ENCODE data around the gene ZNF296.

ZNF296 gene

GRCh38 chr19:45076851-45077730, 813 bp upstream of the ZNF296 start:
- Histone ChIP-seq H3K27me3 (no peaks in the 10 kb centered on the region), H3K4me3 (peak overlapping the region; percentile 91), H3K27ac (peak overlapping the region; percentile 96), H3K4me1 (peaks cover 77% of the 10 kb centered on the region), H3K36me3 (peaks cover 38% of the 10 kb centered on the region), H4K20me1 (peaks cover 55% of the 10 kb centered on the region), H3K9ac (peak overlapping the region; percentile 96), H3K9me3 (no peaks in the 10 kb centered on the region), H3K4me2 (peak overlapping the region; percentile 98)
- TF ChIP-seq Cebpa-rat (IDR thresholded peaks at IDR 0.05) = no peak

- peaks cover 44% of the 10 kb centered on the region for H3K36me3 ChIP-seq
- peak overlapping the region; percentile 91 for H3K4me3 ChIP-seq
- peak overlapping the region; percentile 96 for H3K9ac ChIP-seq
- H3K27me3 ChIP-seq = no peaks in the 10 kb centered on the region
- H3K27ac ChIP-seq = peak overlapping the region; percentile 96
- H3K4me2 ChIP-seq = peak overlapping the region; percentile 98
- no peaks in the 10 kb centered on the region for H3K9me3 ChIP-seq
- peaks cover 55% of the 10 kb centered on the region for H4K20me1 ChIP-seq
- H3K4me1 ChIP-seq = peaks cover 68% of the 10 kb centered on the region
- TF ChIP-seq Cebpa-rat (IDR thresholded peaks at IDR 0.05) = no peak
Observed at GRCh38 chr19:45075301-45076028, 813 bp downstream of the ZNF296 start.

DNA sequence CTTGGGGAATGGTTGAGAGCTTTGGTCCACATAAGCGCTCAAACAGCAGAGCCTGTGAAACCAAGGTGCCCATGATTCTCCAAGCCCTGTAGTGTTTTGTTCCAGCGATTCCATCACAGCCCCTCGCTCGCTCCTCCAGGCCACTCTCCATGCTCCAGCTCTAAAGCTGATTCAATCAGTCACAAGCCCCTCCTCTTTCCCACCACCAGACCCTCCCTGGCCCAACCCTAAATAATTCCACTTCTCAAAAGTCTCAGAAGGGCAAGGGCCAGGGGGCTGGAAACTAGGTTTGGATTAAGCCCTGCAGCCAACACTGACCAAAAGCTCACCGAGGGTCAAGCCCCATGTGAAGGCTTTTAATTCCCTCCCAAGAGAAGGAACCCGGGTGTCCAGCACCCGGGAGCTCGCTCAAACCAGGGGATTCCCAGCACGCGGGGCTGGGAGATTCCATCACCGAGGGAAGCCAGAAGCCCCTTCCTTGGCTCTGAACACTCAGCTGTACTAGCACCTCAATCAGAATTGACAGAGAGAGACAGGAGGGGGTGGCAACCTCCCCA, 1.5 kb downstream of the ZNF296 start:
- no peaks in the 10 kb centered on the region for H3K27me3 ChIP-seq
- peak overlapping the region; percentile 73 for H3K9ac ChIP-seq
- peaks cover 55% of the 10 kb centered on the region for H4K20me1 ChIP-seq
- peak overlapping the region; percentile 72 for H3K27ac ChIP-seq
- peaks cover 65% of the 10 kb centered on the region for H3K4me1 ChIP-seq
- H3K4me2 ChIP-seq = peak overlapping the region; percentile 97
- no peak for TF ChIP-seq Cebpa-rat (IDR thresholded peaks at IDR 0.05)
- peak overlapping the region; percentile 91 for H3K4me3 ChIP-seq
- H3K36me3 ChIP-seq = peaks cover 50% of the 10 kb centered on the region
- no peaks in the 10 kb centered on the region for H3K9me3 ChIP-seq

DNA sequence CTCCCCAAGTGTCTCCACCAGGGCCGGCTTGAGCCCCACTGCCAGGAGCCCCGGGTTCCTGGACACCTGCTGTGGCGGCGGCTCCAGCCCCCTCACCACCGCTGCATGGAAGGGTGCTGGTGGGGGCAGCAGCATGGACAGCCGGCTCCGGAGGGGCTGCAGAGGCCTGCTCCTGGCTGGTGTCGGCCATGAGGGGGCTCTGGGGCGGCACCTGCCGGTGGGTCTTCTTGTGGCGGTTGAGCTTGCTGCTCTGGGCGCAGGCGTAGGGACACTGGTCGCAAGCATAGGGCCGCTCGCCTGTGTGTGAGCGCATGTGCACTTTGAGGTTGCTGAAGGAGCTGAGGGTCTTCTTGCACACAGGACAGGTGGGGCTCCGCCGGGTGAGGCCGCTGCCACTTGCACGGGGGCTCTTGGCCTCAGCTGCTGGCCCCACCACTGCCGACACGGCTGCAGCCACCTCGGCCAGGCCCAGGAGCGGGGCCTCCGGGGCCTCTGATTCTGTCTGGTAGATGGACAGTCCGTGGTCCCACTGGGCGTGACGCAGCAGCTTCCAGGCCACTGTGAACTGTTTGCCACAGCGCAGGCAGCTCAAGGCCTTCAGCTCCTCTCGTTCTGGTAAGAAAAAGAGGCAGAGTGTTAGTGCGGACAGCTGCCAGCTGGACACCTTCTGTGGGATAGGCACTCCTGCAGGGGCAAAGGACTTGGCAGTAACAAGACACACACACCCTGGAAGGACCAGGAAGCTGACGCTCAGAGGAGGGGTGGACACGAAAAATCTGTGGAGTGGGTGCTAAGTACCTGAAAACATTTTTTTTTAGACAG, 4.1 kb downstream of the ZNF296 start:
- Histone ChIP-seq H3K27ac (0 out of 2 replicates have a peak overlapping the region, but pooled peaks have one; percentile 4), H3K4me1 (peaks cover 46% of the 10 kb centered on the region), H3K4me2 (no peak overlapping the region), H3K9ac (no peak overlapping the region), H3K4me3 (no peak overlapping the region), H3K9me3 (no peaks in the 10 kb centered on the region), H3K36me3 (peaks cover 73% of the 10 kb centered on the region), H4K20me1 (peaks cover 72% of the 10 kb centered on the region), H3K27me3 (no peaks in the 10 kb centered on the region)
- TF ChIP-seq Cebpa-rat (IDR thresholded peaks at IDR 0.05) = no peak

GRCh38 chr19:45071545-45071938, 4.7 kb downstream of the ZNF296 start:
- Histone ChIP-seq H4K20me1 (peaks cover 78% of the 10 kb centered on the region), H3K36me3 (peaks cover 80% of the 10 kb centered on the region), H3K4me2 (no peak overlapping the region), H3K4me3 (no peak overlapping the region), H3K9me3 (no peaks in the 10 kb centered on the region), H3K4me1 (peaks cover 40% of the 10 kb centered on the region), H3K27me3 (no peaks in the 10 kb centered on the region), H3K9ac (no peak overlapping the region), H3K27ac (no peak overlapping the region)
- no peak for TF ChIP-seq Cebpa-rat (IDR thresholded peaks at IDR 0.05)

DNA sequence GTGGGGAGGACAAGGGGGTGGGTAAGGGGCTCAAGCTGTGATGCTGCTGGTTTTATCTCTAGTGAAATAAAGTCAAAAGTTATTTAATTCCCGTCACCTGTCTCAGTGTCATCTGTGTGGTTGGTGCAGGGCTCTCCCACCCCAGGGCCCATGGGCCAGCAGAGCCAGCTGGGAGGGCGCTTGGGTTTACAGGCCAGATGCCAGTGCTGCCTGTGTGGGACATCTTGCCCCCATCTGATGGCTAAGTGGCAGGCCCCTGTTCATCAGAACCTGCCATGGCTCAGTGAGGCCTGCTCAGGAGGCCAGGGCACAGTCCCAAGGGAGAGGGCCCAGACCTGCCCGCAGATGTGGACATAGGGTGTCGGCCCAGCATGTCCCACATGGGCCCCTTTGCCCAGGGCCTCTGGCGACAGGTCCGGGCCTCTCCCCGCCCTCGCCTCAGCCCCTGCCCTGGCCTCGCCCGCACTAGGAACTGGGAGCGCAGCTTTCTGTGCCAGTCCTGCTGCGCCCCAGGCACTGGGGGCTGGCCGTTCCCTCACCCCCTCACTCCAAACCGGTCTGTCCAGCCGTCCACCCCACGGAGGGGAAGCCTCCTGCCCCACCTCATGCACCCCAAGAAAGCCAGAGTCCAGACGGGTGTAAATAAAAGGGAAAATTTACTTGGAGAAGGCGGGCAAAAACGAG, 5.3 kb downstream of the ZNF296 start:
- no peak for TF ChIP-seq Cebpa-rat (IDR thresholded peaks at IDR 0.05)
- H3K9me3 ChIP-seq = no peaks in the 10 kb centered on the region
- H3K9ac ChIP-seq = no peak overlapping the region; the same call in 1 of the 2 replicates
- H3K4me1 ChIP-seq = peaks cover 38% of the 10 kb centered on the region
- peak overlapping the region; percentile 19; the same call in 1 of the 2 replicates for H3K4me2 ChIP-seq
- no peak overlapping the region for H3K27ac ChIP-seq
- H3K4me3 ChIP-seq = no peak overlapping the region
- H3K36me3 ChIP-seq = peaks cover 85% of the 10 kb centered on the region
- peaks cover 81% of the 10 kb centered on the region for H4K20me1 ChIP-seq
- no peaks in the 10 kb centered on the region for H3K27me3 ChIP-seq

- peaks cover 92% of the 10 kb centered on the region for H3K36me3 ChIP-seq
- H3K27me3 ChIP-seq = no peaks in the 10 kb centered on the region
- no peak for TF ChIP-seq Cebpa-rat (IDR thresholded peaks at IDR 0.05)
- H4K20me1 ChIP-seq = peaks cover 89% of the 10 kb centered on the region
- H3K4me3 ChIP-seq = no peak overlapping the region
- H3K27ac ChIP-seq = no peak overlapping the region
- no peak overlapping the region for H3K4me2 ChIP-seq
- H3K4me1 ChIP-seq = peaks cover 38% of the 10 kb centered on the region
- H3K9ac ChIP-seq = no peak overlapping the region
- no peaks in the 10 kb centered on the region for H3K9me3 ChIP-seq
Observed at GRCh38 chr19:45070214-45070613, 6.1 kb downstream of the ZNF296 start.

DNA sequence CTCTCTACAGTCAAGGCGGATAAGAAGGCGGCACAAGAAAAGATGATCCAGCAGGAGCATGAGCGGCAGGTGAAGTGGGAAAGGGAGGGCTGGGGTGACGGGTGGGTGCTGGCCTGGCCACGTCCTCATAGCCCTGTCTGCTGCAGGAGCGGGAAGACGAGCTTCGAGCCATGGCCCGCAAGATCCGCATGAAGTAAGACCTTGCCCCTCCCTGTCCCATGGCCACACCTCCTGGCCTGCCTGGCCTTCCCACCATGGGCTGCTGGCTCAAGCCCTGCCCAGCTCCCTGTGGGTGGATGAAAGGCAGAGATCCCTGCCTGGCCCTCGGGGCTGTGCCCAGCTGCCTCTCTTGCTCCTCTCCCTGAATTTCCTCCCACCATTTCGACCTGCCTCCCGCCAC, 7.2 kb downstream of the ZNF296 start:
- Histone ChIP-seq H3K4me1 (peaks cover 28% of the 10 kb centered on the region), H3K27ac (peak overlapping the region; percentile 18; the same call in 1 of the 2 replicates), H3K4me3 (no peak overlapping the region), H3K4me2 (no peak overlapping the region), H3K36me3 (peaks cover 96% of the 10 kb centered on the region), H3K9ac (no peak overlapping the region), H3K9me3 (no peaks in the 10 kb centered on the region), H3K27me3 (no peaks in the 10 kb centered on the region), H4K20me1 (peaks cover 89% of the 10 kb centered on the region)
- no peak for TF ChIP-seq Cebpa-rat (IDR thresholded peaks at IDR 0.05)

All from BLaER1 (cell line).